Lower lobe of right lung (tissue), 2 donors: ENCODE results near the gene ZIC2. TPM values are rescaled to one million over a fixed set of nuclear protein-coding genes. Genes with fewer than 3 reads are reported as not detected.

Experiments
- ATAC-seq, 2 donors: fragments of 200-7000 bp; cut with Tn5 transposase; one replicate each; pipeline ENCODE4 v1.9.1; 2020 to 2022; ENCODE audit warnings: mild to moderate bottlenecking in 2 of 2, moderate library complexity in 2 of 2
- DNase-seq: peaks from one replicate; pipeline ENCODE4 v3.0.0-alpha.2; 2020
- H3K27ac ChIP-seq: fragments of 200-600 bp; one replicate; pipeline ENCODE4 v1.8.0; 2022
- H3K27me3 ChIP-seq: fragments of 200-600 bp; one replicate; pipeline ENCODE4 v1.8.0; 2022; ENCODE audit warnings: low read depth
- H3K36me3 ChIP-seq: fragments of 200-600 bp; one replicate; pipeline ENCODE4 v1.8.0; 2022; ENCODE audit warnings: mild to moderate bottlenecking
- H3K4me1 ChIP-seq: fragments of 200-600 bp; one replicate; pipeline ENCODE4 v1.8.0; 2022
- H3K4me3 ChIP-seq: fragments of 200-600 bp; one replicate; pipeline ENCODE4 v1.8.0; 2022; ENCODE audit warnings: mild to moderate bottlenecking
- H3K9me3 ChIP-seq: fragments of 200-600 bp; one replicate; pipeline ENCODE4 v1.8.0; 2022
- CTCF ChIP-seq: fragments of 200-600 bp; IDR thresholded peaks from one replicate; pipeline ENCODE4 v1.8.0; 2022; ENCODE audit warnings: antibody characterized with exemption, mild to moderate bottlenecking
- intact Hi-C: fragments of 100-400 bp; cut with DNase I; formaldehyde crosslinking; loops from one replicate; pipeline ENCODE4 v1.11.0; 2022
- total RNA-seq: library from RNA; stranded (reverse); fragmentation: NEBNext Ultra II Directional; extraction: Animal tissue kit (Norgen Biotek cat#: 25700); gene quantifications from one replicate; pipeline ENCODE4 v1.2.1, GENCODE V29; 2021
- donor health status: DM: no; HTN: yes; CAD: no; lungs with severe emphysema.

The ZIC2 gene
- total RNA-seq, 1 donor from 2014 or later, result not detected

GRCh38 chr13:99967498-99967868 lies 14.1 kb upstream of the ZIC2 start:
- Histone ChIP-seq H3K4me1 (peaks cover 34% of the 10 kb centered on the region), H3K9me3 (no peaks in the 10 kb centered on the region), H3K27ac (no peak overlapping the region), H3K4me3 (no peak overlapping the region), H3K36me3 (no peaks in the 10 kb centered on the region), H3K27me3 (peaks cover 95% of the 10 kb centered on the region)
- no peak for TF ChIP-seq CTCF
- intact Hi-C loops, result no loop called here
- ATAC-seq, result no peak
- no peak for DNase-seq

GRCh38 chr13:99967869-99968520 lies 13.6 kb upstream of the ZIC2 start:
- peak in 1 of 2 donors; percentile 12 for ATAC-seq
- Histone ChIP-seq H3K9me3 (no peaks in the 10 kb centered on the region), H3K4me3 (peak overlapping the region; percentile 34), H3K27me3 (peaks cover 95% of the 10 kb centered on the region), H3K36me3 (no peaks in the 10 kb centered on the region), H3K27ac (no peak overlapping the region), H3K4me1 (peaks cover 34% of the 10 kb centered on the region)
- intact Hi-C loops, result no loop called here
- no peak for TF ChIP-seq CTCF
- no peak for DNase-seq

DNA sequence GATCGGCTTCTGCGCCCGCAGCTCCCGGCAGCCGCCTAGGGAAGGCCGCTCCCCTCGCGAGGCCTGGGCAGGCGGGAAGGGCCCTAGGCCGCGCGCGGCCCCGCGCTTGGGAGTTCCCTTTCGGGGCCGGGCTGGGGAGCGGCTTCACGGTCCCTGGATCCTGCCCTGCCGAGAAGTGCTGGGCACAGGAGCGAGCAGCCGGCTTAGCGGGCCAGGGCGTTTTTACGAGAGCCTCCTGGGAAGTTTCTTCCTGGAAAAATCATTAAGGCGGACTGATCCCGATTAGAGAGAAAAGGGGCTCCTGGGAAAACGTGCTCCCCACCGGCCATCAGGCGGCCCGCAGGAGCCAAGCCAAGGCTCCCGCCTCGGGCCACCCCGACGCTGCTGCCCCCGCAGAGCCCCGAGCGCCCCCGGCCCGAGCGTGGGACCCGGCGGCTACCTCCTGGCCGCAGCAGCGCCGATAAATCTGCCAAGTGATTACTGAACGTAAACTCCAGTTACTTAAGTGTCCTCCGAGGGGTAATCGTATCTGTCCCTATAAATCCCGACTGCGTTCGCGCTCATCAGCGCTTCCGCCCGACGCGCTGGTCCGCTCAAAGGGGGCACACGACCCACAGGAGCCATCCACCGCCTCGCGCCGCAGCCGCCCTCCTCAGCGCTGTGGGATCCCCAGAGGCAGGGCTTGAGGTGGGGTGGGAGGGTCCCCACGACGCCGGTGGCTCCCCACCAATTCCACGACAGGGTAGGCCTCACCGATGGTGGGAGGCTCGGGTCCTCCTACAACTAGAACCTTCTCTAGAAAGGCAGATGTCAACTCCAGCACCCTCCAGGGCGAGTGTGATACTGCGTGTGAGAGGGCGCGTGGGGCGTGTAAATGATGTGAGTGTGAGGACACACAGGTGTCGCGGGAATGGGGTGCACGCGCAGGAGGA lies 12.8 kb upstream of the ZIC2 start:
- H3K27me3 ChIP-seq, result peaks cover 96% of the 10 kb centered on the region
- no peak for DNase-seq
- peaks cover 34% of the 10 kb centered on the region for H3K4me1 ChIP-seq
- no peaks in the 10 kb centered on the region for H3K9me3 ChIP-seq
- intact Hi-C loops, result no loop called here
- peak overlapping the region; percentile 34 for H3K4me3 ChIP-seq
- peak; percentile 64 to 79 for ATAC-seq
- TF ChIP-seq CTCF, result no peak
- H3K27ac ChIP-seq, result no peak overlapping the region
- H3K36me3 ChIP-seq, result no peaks in the 10 kb centered on the region

GRCh38 chr13:99969453-99969918 lies 12.1 kb upstream of the ZIC2 start:
- peaks cover 96% of the 10 kb centered on the region for H3K27me3 ChIP-seq
- no peak for TF ChIP-seq CTCF
- no peak for DNase-seq

GRCh38 chr13:99969919-99970650 lies 11.5 kb upstream of the ZIC2 start:
- TF ChIP-seq CTCF, result no peak
- Histone ChIP-seq H3K27me3 (peaks cover 96% of the 10 kb centered on the region), H3K36me3 (no peaks in the 10 kb centered on the region), H3K9me3 (no peaks in the 10 kb centered on the region), H3K27ac (no peak overlapping the region), H3K4me1 (peaks cover 34% of the 10 kb centered on the region), H3K4me3 (peak overlapping the region; percentile 22)
- intact Hi-C loops, result no loop called here
- DNase-seq (no peak), ATAC-seq (no peak)

More at GRCh38 chr13:99969453-99969918, 12.1 kb upstream of the ZIC2 start:
- no peak for ATAC-seq
- Histone ChIP-seq H3K9me3 (no peaks in the 10 kb centered on the region), H3K4me3 (peak overlapping the region; percentile 22), H3K27ac (no peak overlapping the region), H3K4me1 (peaks cover 34% of the 10 kb centered on the region), H3K36me3 (no peaks in the 10 kb centered on the region)
- intact Hi-C loops, result no loop called here
